NT2/D1 (cell line): ENCODE measurements around the gene PRSS50.
"Not testable (repeated sequence)": the region's sequence is repeated elsewhere in the genome, so short reads cannot be mapped to it uniquely, and the experiment has no call there.

ENCODE experiments used
- DNase-seq: peaks from one replicate; pipeline ENCODE4 v3.0.0-alpha.2; 2011; ENCODE audit warnings: low read depth, low spot score
- H3K27me3 ChIP-seq: 2 replicates; pipeline ENCODE4 v1.6.0; 2011; ENCODE audit warnings: mild to moderate bottlenecking; ENCODE audit not compliant: insufficient read length, insufficient read depth
- H3K36me3 ChIP-seq: 2 replicates; pipeline ENCODE4 v1.6.1; 2011; ENCODE audit warnings: mild to moderate bottlenecking, low read length, mixed read lengths; ENCODE audit not compliant: insufficient read depth, insufficient read length
- H3K4me1 ChIP-seq: 2 replicates; pipeline ENCODE4 v1.5.1; 2011; ENCODE audit not compliant: insufficient read depth, insufficient read length
- H3K4me3 ChIP-seq: 2 replicates; pipeline ENCODE4 v1.5.1; 2011; ENCODE audit warnings: low read depth; ENCODE audit not compliant: insufficient read length
- H3K9ac ChIP-seq: 2 replicates; pipeline ENCODE4 v1.6.0; 2011; ENCODE audit warnings: low read depth; ENCODE audit not compliant: insufficient read length
- H3K9me3 ChIP-seq: 2 replicates; pipeline ENCODE4 v1.5.1; 2011; ENCODE audit warnings: mild to moderate bottlenecking, low read length; ENCODE audit not compliant: insufficient read depth
- SUZ12 ChIP-seq: IDR thresholded peaks from 2 replicates; pipeline ENCODE4 v1.6.1; 2011; ENCODE audit not compliant: insufficient read length, insufficient read depth; ENCODE audit errors: extremely low read depth
- YY1 ChIP-seq: IDR thresholded peaks from 2 replicates; pipeline ENCODE4 v1.6.1; 2011; ENCODE audit not compliant: insufficient read length, insufficient read depth
- ZNF274 ChIP-seq: IDR thresholded peaks from 2 replicates; pipeline ENCODE4 v1.6.1; 2011; ENCODE audit warnings: mild to moderate bottlenecking, low read depth, low read length

PRSS50 gene

DNA sequence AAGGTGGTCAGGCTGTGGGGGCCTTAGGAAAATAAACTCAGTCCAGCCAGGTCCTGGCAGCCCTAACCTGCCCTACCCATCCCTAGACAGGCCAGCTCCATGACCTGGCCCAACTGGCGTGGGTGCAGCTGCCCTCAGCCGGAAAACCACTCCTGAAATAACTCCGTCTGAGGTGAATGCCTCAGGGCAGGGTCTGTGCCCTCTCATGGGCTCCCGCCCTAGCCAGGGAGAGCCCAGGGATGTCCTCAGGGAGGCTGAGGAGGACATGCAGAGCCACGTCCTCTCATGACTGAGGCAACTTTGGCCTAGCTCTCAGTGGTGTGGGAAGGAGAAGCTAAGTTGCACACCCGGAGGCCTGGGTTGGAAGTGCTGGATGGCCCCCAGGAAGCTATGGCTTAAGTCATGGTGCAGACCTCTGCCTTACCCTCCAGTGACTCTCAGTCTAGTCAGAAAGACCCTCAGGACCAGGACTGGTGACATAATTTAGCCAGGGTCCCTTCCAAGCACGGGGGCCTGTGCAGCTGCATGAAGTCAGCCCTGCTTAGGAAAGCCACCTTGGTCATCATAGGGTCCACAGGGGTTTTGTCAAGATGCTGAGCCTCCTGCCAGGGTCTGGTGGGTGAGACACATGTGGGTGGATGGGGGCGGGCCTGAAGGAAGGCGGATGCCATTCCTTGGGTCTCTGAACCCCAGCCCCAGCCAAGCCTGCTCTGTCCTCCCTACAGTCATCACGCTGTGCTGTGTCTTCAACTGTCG, 9.1 kb downstream of the PRSS50 start:
- no peak for DNase-seq
- TF ChIP-seq SUZ12 (no peak), YY1 (no peak), ZNF274 (no peak)
- Histone ChIP-seq H3K36me3 (no peaks in the 10 kb centered on the region), H3K9ac (no peak overlapping the region), H3K27me3 (peaks cover 5% of the 10 kb centered on the region), H3K4me3 (no peak overlapping the region), H3K4me1 (peaks cover 15% of the 10 kb centered on the region), H3K9me3 (no peaks in the 10 kb centered on the region)

DNA sequence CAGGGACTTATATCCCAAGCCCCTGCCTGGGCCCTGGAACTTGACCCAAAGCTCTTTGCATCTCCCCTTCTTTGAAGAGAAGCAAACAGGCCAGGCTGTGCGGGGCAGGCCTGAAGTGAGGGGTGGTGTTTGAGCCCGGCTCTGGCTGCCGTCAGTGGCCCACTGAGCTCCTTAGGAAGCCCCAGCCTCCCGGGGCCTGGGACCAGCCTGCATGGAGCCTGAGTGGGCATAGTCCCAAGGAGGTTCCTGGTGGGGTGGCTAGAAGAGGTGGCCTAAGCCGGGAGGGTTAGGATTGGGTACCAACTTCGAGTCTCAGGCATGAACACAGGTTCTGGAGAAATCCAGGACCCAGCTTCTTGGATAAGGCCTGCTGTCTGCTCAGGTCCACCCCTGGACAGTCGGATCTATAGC, 10.1 kb downstream of the PRSS50 start:
- no peak for DNase-seq
- H3K27me3 ChIP-seq: peaks cover 9% of the 10 kb centered on the region
- TF ChIP-seq ZNF274 (no peak), SUZ12 (no peak), YY1 (no peak)
- H3K36me3 ChIP-seq: no peaks in the 10 kb centered on the region
- H3K4me1 ChIP-seq: peaks cover 20% of the 10 kb centered on the region
- no peak overlapping the region for H3K9ac ChIP-seq
- H3K4me3 ChIP-seq: no peak overlapping the region
- no peaks in the 10 kb centered on the region for H3K9me3 ChIP-seq

DNA sequence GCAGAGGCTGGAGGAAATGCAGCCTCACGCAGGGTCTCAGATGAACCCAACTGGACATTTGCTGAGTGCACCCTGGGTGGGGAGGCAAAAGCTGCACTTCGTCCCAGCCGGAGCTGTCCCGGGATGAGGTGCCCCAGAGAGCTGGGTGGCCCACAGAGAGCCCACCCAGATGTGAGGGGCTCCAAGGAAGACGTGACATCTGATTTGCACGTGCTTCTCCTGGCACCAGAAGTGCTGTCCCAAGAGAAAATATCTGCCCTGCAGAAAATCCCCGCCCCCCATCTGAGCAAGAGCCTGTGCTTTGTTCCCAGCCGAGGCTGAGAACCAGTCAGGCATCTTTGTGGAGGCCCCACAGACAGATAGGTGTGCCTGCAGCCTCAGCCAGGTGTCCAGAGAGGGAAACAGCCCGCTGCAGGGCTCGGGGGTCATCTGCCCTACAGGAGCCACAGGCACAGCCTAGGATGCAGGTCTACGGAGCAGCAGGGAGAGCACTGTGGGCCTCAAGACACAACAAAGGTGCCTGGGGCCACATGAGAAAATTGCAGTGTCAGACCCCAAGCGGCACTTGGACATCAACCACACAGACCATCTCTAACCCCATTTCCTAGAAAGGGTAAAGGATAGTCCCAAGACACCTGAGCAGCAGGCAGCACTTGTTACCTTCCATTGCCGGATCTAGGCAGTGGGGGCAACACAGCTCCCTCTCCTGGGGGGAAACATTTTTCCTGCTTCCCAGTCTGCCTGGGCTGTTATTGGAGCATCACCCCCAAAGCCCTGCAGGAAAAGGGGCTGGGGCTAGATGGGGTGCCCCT, 10.7 kb downstream of the PRSS50 start:
- H3K9me3 ChIP-seq: no peaks in the 10 kb centered on the region
- H3K27me3 ChIP-seq: peaks cover 11% of the 10 kb centered on the region
- no peak overlapping the region for H3K9ac ChIP-seq
- peaks cover 26% of the 10 kb centered on the region for H3K4me1 ChIP-seq
- H3K36me3 ChIP-seq: no peaks in the 10 kb centered on the region
- no peak for DNase-seq
- H3K4me3 ChIP-seq: no peak overlapping the region
- TF ChIP-seq ZNF274: no peak

DNA sequence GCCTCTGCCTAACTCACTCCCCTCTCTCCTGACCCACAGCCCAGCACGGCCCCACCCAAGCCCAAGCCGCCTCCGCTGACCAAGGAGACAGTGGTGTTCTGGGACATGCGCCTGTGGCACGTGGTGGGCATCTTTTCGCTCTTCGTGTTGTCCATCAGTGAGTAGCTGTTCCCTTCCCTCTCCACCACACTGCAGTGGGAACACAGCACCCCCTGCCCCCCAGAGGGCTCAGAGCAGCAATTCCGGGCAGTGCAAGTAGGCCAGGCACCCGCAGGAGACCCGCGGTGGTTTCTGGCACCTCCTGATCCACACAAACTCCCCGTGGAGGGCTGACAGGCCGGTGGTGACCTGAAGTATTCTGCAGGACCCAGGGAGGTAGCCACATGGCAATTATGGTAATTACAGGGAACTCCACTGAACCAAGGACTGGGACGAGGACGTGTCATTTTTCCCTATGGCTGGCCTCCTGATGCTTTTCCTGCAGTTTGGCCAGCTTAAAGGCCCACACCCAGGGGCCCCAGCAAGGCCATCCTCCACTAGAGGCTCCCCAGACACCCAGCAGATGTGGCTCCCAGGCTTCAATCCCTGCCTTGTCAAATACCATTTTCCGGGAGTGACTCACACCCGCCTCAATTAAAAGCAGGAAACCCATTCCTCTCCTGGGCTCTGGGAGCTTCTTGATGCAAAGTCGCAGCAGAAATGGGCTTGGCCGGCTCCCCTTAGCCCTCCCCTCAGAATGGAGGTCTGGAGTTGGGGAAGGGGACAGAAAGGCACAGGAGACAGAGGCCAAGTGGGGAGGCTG, 11.7 kb downstream of the PRSS50 start:
- Histone ChIP-seq H3K27me3 (peaks cover 19% of the 10 kb centered on the region), H3K36me3 (no peaks in the 10 kb centered on the region), H3K9me3 (no peaks in the 10 kb centered on the region), H3K4me3 (no peak overlapping the region), H3K4me1 (peaks cover 29% of the 10 kb centered on the region), H3K9ac (no peak overlapping the region)
- peak; percentile 56 for DNase-seq
- TF ChIP-seq ZNF274 (no peak), YY1 (no peak), SUZ12 (no peak)

DNA sequence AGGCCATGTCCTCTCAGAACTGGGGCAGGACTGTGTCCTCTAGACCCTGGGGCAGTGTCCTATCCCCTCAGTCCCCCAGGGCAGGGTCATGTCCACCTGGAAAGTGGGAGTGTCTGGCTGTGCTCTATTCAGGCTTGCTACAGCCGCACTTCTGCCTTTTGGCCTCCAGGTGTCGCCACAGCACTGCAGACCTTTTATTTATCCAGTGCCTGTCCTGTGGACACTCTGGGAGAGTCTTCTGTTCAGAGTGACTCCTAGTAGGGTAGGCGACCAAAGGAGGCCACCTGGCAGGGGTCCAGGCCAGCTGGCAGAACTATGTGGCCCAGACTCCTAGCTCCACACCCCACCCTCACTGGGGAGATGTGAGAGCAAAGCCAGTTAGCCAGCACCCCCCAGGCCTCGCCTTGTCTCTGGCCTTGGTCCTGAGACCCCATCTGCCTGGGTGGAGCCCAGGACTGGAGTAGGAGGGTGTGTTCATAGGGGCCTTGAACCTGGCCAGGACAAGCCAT, 12.6 kb downstream of the PRSS50 start:
- Histone ChIP-seq H3K36me3 (no peaks in the 10 kb centered on the region), H3K4me3 (no peak overlapping the region), H3K9ac (no peak overlapping the region), H3K4me1 (peaks cover 32% of the 10 kb centered on the region), H3K27me3 (peaks cover 28% of the 10 kb centered on the region), H3K9me3 (no peaks in the 10 kb centered on the region)
- peak; percentile 39 for DNase-seq
- TF ChIP-seq YY1 (no peak), ZNF274 (no peak), SUZ12 (no peak)

DNA sequence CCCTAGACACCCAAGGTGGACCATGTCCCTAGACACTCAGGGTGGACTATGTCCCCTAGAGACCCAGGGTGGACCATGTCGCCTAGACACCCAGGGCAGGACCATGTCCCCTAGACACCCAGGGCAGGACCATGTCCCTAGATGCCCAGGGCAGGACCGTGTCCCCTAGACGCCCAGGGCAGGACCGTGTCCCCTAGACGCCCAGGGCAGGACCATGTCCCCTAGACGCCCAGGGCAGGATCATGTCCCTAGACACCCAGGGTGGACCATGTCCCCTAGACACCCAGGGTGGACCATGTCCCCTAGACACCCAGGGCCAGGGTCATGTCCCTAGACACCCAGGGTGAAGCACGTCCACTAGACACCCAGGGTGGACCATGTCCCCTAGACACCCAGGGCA, 13.3 kb downstream of the PRSS50 start:
- not testable (repeated sequence) for H3K9ac ChIP-seq, H3K9me3 ChIP-seq, H3K36me3 ChIP-seq, DNase-seq, H3K4me3 ChIP-seq
- Histone ChIP-seq H3K27me3 (peaks cover 34% of the 10 kb centered on the region), H3K4me1 (peaks cover 32% of the 10 kb centered on the region)

DNA sequence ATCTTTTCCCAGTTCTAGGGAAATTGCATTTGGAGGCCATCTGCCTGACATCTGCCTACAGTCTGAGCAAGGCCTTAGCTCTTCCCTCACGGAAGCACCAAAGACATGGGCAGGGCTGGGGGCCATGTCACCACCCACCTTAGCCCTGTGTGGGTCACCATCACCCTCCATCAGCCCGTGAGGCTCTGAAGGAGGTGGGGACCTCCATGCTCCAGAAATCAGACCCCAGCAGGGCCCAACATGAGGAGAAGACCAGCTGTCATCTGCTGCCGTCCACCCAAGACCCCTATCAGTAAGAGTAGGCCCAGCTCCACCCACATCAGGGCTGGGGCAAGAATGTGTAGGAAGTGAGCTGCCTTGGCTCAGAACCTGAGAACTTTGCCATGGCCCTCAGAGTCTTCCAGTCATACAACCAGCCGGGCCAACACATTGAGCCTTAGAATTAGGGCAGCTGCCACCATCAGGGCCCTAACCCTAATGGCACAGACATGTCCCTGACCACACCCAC, 14.6 kb downstream of the PRSS50 start:
- TF ChIP-seq SUZ12 (no peak), YY1 (no peak), ZNF274 (no peak)
- no peak for DNase-seq
- H3K36me3 ChIP-seq: no peaks in the 10 kb centered on the region
- H3K4me3 ChIP-seq: no peak overlapping the region
- no peaks in the 10 kb centered on the region for H3K9me3 ChIP-seq
- peaks cover 32% of the 10 kb centered on the region for H3K4me1 ChIP-seq
- no peak overlapping the region for H3K9ac ChIP-seq
- H3K27me3 ChIP-seq: peaks cover 34% of the 10 kb centered on the region
